ENCODE results near the gene LCK. TPM values are rescaled to one million over a fixed set of nuclear protein-coding genes. Genes with fewer than 3 reads are reported as not detected.
"Not testable (repeated sequence)": the region's sequence is repeated elsewhere in the genome, so short reads cannot be mapped to it uniquely, and the experiment has no call there.

Gene LCK
- polyA plus RNA-seq, 2 donors = 2.3 to 2.4 TPM

DNA sequence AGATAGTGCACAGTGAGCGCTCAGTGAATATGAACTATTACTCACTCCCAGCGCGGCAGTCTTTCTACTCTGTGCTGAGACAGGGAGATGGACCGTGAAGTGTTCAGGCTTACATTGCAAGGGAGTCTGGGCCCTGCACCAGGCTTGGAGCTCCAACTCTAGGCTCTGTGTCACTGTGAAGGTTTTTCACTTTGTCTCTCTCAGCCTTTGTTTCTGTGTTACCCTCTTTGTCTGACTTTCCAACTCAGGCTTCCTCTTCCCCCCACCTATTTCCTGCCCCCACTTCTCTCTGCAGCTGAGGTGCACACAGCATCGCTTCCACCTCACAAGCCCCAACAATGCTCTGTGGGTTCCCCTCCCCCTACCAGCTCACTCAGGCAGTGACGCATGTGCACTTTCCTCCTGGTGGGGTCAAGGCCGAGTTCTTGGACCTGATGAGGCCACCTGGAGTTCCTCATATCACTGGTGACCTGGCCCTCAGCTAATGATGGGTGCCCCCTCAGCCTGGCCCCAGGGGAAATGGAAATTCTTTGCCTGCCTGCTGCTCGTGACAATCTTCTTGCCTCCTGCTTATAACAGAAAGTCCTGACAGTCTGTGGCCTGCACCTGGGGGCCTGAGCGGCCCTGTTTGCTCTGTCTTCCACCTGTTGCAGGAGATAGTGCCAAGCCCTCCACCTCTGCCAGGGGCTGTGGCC lies 1.1 kb upstream of the LCK start:
- Histone ChIP-seq H3K27me3 (ENCODE audit: control insufficient read depth in 1 of 2, insufficient read depth in 2 of 2, low read length in 2 of 2) (no peaks in the 10 kb centered on the region), H3K36me3 (ENCODE audit: control insufficient read depth in 2 of 2, insufficient read depth in 2 of 2, low read length in 1 of 2) (no peaks in the 10 kb centered on the region), H3K9me3 (ENCODE audit: control insufficient read depth in 2 of 2, insufficient read depth in 1 of 2, low read depth in 1 of 2, low read length in 1 of 2) (peaks cover 0 to 3% of the 10 kb centered on the region in 2 donors), H3K4me1 (ENCODE audit: control insufficient read depth in 2 of 2, insufficient read depth in 2 of 2, low read length in 1 of 2) (peaks cover 0 to 5% of the 10 kb centered on the region in 2 donors), H3K4me3 (ENCODE audit: low read depth in 1 of 2, low read length in 2 of 2) (no peak overlapping the region), H3K27ac (ENCODE audit: low read depth in 2 of 2, low read length in 1 of 2) (peak overlapping the region; percentile 43 to 69)
- 58 to 65% methylated on average over 9 of the region's 9 CpGs for WGBS, 2 donors

DNA sequence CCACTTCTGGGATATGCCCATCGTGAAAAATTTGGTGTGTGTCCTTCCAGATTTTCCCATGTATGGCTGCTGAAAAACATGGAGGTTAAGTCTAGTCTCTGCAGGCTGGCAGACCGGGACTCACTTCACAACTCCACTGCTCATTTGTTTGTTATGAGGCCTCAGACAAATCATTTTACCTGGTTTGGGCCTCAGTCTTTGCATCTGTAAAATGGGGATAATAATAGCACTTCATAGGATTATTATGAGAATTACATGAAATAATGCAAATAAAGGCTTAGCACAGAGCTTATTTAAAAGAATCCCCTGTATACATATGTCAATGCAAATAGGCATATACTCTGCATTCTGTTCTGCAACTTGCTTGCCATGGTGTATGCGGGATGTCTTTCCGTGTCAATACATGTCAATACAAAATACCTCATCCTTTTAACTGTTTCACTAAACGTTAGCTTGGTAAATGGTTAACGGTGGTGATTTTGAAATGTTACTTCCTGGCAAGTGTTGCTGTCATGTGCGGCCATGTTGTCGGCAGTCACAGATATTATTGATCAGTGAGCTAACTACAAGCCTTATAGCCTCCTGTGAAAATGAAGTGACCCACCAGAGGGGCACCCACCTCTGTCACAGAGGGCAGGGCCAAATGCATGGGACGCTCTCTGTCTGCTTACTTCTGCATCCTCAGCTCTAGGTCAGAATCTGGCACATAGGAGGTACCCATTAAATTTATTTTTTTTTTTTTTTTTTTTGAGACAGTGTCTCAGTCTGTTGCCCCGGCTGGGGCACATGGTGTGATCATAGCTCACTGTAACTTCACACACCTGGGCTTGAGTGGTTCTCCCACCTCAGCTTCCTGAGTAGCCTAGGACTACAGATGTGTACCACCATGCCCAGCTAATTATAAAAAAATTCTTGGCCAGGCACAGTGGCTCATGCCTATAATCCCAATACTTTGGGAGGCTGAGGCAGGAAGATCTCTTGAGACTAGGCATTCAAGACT lies 4.3 kb downstream of the LCK start:
- WGBS, 2 donors = 75 to 79% methylated on average over 10 of the region's 10 CpGs
- no peaks in the 10 kb centered on the region for H3K9me3 ChIP-seq (ENCODE audit: control insufficient read depth in 2 of 2, insufficient read depth in 1 of 2, low read depth in 1 of 2, low read length in 1 of 2)

DNA sequence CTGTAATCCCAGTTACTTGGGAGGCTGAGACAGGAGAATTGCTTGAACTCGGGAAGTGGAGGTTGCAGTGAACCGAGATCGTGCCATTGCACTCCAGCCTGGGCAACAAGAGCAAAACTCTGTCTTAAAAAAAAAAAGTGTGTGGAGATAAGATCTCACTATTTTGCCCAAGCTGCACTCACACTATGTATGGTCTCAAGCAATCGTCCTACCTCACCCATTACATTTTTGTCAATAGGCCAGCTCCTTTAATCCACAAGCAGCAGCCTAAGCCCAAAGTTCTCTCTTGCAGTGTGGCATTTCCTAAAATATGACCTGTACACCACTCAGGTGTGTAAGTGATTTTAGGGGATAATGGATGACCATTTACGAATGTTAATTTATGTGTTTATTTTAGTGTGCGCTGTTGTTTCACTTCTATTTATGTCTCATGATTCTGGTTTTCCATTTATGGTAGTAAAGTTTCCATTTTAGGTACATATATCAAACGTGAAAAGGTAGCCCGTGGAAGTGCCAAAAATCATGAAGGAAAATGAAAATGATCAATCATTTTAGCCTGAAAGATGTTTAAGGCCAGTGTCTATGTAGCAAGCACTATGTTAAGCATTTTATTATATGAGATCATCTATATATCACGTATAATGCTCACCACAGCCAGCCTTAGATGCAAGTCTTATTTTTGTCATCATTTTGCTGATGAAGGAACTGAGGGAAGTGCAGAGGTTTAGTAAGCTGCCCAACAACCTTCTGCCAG lies 5.6 kb downstream of the LCK start:
- H3K9me3 ChIP-seq (ENCODE audit: control insufficient read depth in 2 of 2, insufficient read depth in 1 of 2, low read depth in 1 of 2, low read length in 1 of 2) = no peaks in the 10 kb centered on the region
- no peak overlapping the region for H3K4me3 ChIP-seq (ENCODE audit: low read depth in 1 of 2, low read length in 2 of 2)
- WGBS, 2 donors = 63 to 68% methylated on average over 9 of the region's 9 CpGs
- H3K27me3 ChIP-seq (ENCODE audit: control insufficient read depth in 1 of 2, insufficient read depth in 2 of 2, low read length in 2 of 2) = no peaks in the 10 kb centered on the region
- H3K36me3 ChIP-seq (ENCODE audit: control insufficient read depth in 2 of 2, insufficient read depth in 2 of 2, low read length in 1 of 2) = no peaks in the 10 kb centered on the region
- no peaks in the 10 kb centered on the region for H3K4me1 ChIP-seq (ENCODE audit: control insufficient read depth in 2 of 2, insufficient read depth in 2 of 2, low read length in 1 of 2)
- no peak overlapping the region for H3K27ac ChIP-seq (ENCODE audit: low read depth in 2 of 2, low read length in 1 of 2)

More for the DNA sequence above, 4.3 kb downstream of the LCK start:
- H3K36me3 ChIP-seq (ENCODE audit: control insufficient read depth in 2 of 2, insufficient read depth in 2 of 2, low read length in 1 of 2) = no peaks in the 10 kb centered on the region
- no peak overlapping the region for H3K4me3 ChIP-seq (ENCODE audit: low read depth in 1 of 2, low read length in 2 of 2)
- H3K27ac ChIP-seq (ENCODE audit: low read depth in 2 of 2, low read length in 1 of 2) = no peak overlapping the region
- no peaks in the 10 kb centered on the region for H3K27me3 ChIP-seq (ENCODE audit: control insufficient read depth in 1 of 2, insufficient read depth in 2 of 2, low read length in 2 of 2)
- no peaks in the 10 kb centered on the region for H3K4me1 ChIP-seq (ENCODE audit: control insufficient read depth in 2 of 2, insufficient read depth in 2 of 2, low read length in 1 of 2)

DNA sequence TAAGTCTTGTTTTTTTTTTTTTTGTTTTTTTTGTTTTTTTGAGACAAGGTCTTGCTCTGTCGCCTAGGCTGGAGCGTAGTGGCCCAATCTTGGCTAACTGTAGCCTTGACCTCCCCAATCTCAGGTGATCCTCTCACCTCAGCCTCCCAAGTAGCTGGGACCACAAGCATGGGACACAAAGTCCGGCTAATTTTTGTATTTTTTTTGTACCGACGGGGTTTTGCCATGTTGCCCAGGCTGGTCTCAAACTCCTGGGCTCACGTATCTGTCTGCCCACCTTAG lies 6.1 kb downstream of the LCK start:
- Histone ChIP-seq H3K27me3 (ENCODE audit: control insufficient read depth in 1 of 2, insufficient read depth in 2 of 2, low read length in 2 of 2) (no peaks in the 10 kb centered on the region), H3K27ac (ENCODE audit: low read depth in 2 of 2, low read length in 1 of 2) (no peak overlapping the region), H3K4me3 (ENCODE audit: low read depth in 1 of 2, low read length in 2 of 2) (no peak overlapping the region), H3K4me1 (ENCODE audit: control insufficient read depth in 2 of 2, insufficient read depth in 2 of 2, low read length in 1 of 2) (no peaks in the 10 kb centered on the region), H3K9me3 (ENCODE audit: control insufficient read depth in 2 of 2, insufficient read depth in 1 of 2, low read depth in 1 of 2, low read length in 1 of 2) (no peaks in the 10 kb centered on the region), H3K36me3 (ENCODE audit: control insufficient read depth in 2 of 2, insufficient read depth in 2 of 2, low read length in 1 of 2) (no peaks in the 10 kb centered on the region)
- WGBS, 2 donors = 91 to 92% methylated on average over 6 of the region's 6 CpGs

DNA sequence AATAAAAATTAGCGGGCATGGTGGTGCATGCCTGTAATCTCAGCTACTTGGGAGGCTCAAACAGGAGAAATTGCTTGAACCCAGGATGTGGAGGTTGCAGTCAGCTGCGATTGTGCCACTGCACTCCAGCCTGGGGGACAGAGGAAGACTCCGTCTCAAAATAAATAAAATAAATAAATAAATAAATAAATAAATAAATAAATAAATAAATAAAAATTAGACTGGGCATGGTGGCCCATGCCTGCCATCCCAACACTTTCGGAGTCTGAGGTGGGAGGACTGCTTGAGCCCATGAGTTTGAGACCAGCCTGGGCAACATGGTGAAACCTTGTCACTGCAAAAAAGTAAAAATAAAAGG lies 12.2 kb downstream of the LCK start:
- H3K9me3 ChIP-seq (ENCODE audit: control insufficient read depth in 2 of 2, insufficient read depth in 1 of 2, low read depth in 1 of 2, low read length in 1 of 2); H3K4me3 ChIP-seq (ENCODE audit: low read depth in 1 of 2, low read length in 2 of 2); H3K36me3 ChIP-seq (ENCODE audit: control insufficient read depth in 2 of 2, insufficient read depth in 2 of 2, low read length in 1 of 2); H3K27me3 ChIP-seq (ENCODE audit: control insufficient read depth in 1 of 2, insufficient read depth in 2 of 2, low read length in 2 of 2); H3K27ac ChIP-seq (ENCODE audit: low read depth in 2 of 2, low read length in 1 of 2); H3K4me1 ChIP-seq (ENCODE audit: control insufficient read depth in 2 of 2, insufficient read depth in 2 of 2, low read length in 1 of 2): not testable (repeated sequence)
- WGBS, 2 donors = 94 to 95% methylated on average over 4 of the region's 4 CpGs

DNA sequence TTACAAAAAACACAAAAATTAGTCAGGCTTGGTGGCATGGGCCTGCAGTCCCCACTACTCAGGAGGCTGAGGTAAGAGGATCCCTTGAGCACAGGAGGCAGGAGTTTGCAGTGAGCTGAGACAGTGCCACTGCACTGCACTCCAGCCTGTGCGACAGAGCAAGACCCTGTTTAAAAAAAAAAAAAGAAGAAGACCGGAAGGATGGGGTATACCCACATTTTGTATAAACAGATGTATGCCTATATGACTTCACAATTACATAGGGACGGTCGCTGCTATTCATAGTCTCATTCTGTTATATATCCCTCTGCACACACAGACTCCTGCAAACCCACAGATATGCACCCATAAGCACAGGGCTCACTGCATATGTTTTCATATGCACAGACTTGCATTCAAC lies 12.7 kb downstream of the LCK start:
- Histone ChIP-seq H3K36me3 (ENCODE audit: control insufficient read depth in 2 of 2, insufficient read depth in 2 of 2, low read length in 1 of 2) (no peaks in the 10 kb centered on the region), H3K27ac (ENCODE audit: low read depth in 2 of 2, low read length in 1 of 2) (no peak overlapping the region), H3K4me3 (ENCODE audit: low read depth in 1 of 2, low read length in 2 of 2) (no peak overlapping the region), H3K4me1 (ENCODE audit: control insufficient read depth in 2 of 2, insufficient read depth in 2 of 2, low read length in 1 of 2) (no peaks in the 10 kb centered on the region), H3K27me3 (ENCODE audit: control insufficient read depth in 1 of 2, insufficient read depth in 2 of 2, low read length in 2 of 2) (no peaks in the 10 kb centered on the region), H3K9me3 (ENCODE audit: control insufficient read depth in 2 of 2, insufficient read depth in 1 of 2, low read depth in 1 of 2, low read length in 1 of 2) (no peaks in the 10 kb centered on the region)
- 57 to 78% methylated on average over 4 of the region's 4 CpGs for WGBS, 2 donors

DNA sequence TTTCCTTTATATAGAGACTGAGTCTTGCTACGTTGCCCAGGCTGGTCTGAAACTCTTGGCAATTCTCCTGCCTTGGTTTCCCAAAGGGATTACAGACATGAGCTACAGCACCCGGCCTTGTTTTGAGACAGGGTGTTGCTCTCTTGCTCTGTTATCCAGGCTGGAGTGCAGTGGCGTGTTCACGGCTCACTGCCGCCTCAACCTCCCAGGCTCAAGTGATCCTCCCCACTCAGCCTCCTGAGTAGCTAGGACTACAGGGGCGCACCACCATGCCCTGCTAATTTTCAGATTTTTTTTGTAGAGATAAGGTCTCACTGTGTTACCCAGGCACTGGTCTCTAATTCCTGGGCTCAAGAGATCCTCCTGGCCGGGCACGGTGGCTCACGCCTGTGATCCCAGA lies 14.8 kb downstream of the LCK start:
- WGBS, 2 donors = 94% methylated on average over 9 of the region's 9 CpGs

DNA sequence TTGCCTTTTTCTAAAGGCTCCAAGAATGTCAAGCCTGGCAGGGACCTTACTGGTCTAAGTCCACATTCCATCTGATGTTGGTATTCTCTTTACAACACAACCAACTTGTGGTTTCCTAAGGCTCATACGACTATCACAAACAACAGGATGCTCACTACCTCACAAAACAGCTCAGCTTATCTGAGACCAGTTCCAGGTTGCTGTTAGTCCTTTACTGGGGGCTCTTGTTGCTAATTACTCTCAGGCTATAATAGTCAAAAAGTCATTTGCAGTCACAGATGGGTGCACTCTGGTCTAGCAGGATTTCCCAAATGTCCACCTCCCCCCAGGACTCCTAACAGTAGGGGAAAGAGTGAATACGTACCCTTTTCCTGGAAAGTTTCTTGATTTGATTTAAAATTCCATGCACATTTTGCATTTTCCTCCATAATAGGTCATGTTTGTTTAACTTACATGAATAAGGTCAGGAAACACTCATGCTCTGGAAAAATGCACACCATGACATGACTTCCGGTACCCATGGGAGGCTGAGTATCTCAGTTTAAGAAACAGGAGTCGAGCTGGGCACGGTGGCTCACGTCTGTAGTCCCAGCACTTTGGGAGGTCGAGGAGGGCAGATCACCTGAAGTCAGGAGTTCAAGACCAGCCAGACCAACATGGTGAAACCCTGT lies 16.0 kb downstream of the LCK start:
- no peaks in the 10 kb centered on the region for H3K36me3 ChIP-seq (ENCODE audit: control insufficient read depth in 2 of 2, insufficient read depth in 2 of 2, low read length in 1 of 2)
- no peak overlapping the region for H3K4me3 ChIP-seq (ENCODE audit: low read depth in 1 of 2, low read length in 2 of 2)
- H3K27ac ChIP-seq (ENCODE audit: low read depth in 2 of 2, low read length in 1 of 2) = peak overlapping the region in 1 of 2 donors; percentile 8
- H3K4me1 ChIP-seq (ENCODE audit: control insufficient read depth in 2 of 2, insufficient read depth in 2 of 2, low read length in 1 of 2) = no peaks in the 10 kb centered on the region
- no peaks in the 10 kb centered on the region for H3K9me3 ChIP-seq (ENCODE audit: control insufficient read depth in 2 of 2, insufficient read depth in 1 of 2, low read depth in 1 of 2, low read length in 1 of 2)
- WGBS, 2 donors = 63 to 65% methylated on average over 7 of the region's 7 CpGs
- no peaks in the 10 kb centered on the region for H3K27me3 ChIP-seq (ENCODE audit: control insufficient read depth in 1 of 2, insufficient read depth in 2 of 2, low read length in 2 of 2)

More for the DNA sequence above, 14.8 kb downstream of the LCK start:
- H3K27ac ChIP-seq (ENCODE audit: low read depth in 2 of 2, low read length in 1 of 2) = no peak overlapping the region
- H3K9me3 ChIP-seq (ENCODE audit: control insufficient read depth in 2 of 2, insufficient read depth in 1 of 2, low read depth in 1 of 2, low read length in 1 of 2) = no peaks in the 10 kb centered on the region
- no peaks in the 10 kb centered on the region for H3K4me1 ChIP-seq (ENCODE audit: control insufficient read depth in 2 of 2, insufficient read depth in 2 of 2, low read length in 1 of 2)
- H3K36me3 ChIP-seq (ENCODE audit: control insufficient read depth in 2 of 2, insufficient read depth in 2 of 2, low read length in 1 of 2) = no peaks in the 10 kb centered on the region
- no peak overlapping the region for H3K4me3 ChIP-seq (ENCODE audit: low read depth in 1 of 2, low read length in 2 of 2)
- no peaks in the 10 kb centered on the region for H3K27me3 ChIP-seq (ENCODE audit: control insufficient read depth in 1 of 2, insufficient read depth in 2 of 2, low read length in 2 of 2)

DNA sequence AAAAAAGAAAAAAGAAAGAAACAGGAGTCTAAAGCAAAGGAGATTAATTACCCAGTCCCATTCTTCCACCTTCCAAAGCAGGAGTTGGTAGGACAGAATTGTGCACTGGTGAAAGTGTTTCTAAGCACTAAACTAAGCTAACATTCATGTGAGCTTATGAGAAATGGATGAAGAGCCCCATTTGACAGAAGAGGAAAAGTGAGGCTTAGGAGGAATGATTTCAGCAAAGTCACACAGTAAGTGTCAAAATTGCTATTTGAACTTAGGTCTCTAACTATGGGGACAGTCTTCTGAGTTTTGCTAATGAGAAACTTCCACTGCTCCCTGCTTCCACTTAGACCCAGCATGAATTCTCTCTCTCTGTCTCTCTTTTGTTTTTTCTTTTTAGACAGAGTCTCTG lies 18.7 kb downstream of the LCK start:
- H3K27ac ChIP-seq (ENCODE audit: low read depth in 2 of 2, low read length in 1 of 2) = no peak overlapping the region
- H3K9me3 ChIP-seq (ENCODE audit: control insufficient read depth in 2 of 2, insufficient read depth in 1 of 2, low read depth in 1 of 2, low read length in 1 of 2) = no peaks in the 10 kb centered on the region
- no peaks in the 10 kb centered on the region for H3K4me1 ChIP-seq (ENCODE audit: control insufficient read depth in 2 of 2, insufficient read depth in 2 of 2, low read length in 1 of 2)

More for the DNA sequence above, 18.7 kb downstream of the LCK start:
- H3K4me3 ChIP-seq (ENCODE audit: low read depth in 1 of 2, low read length in 2 of 2) = no peak overlapping the region
- no peaks in the 10 kb centered on the region for H3K36me3 ChIP-seq (ENCODE audit: control insufficient read depth in 2 of 2, insufficient read depth in 2 of 2, low read length in 1 of 2)
- H3K27me3 ChIP-seq (ENCODE audit: control insufficient read depth in 1 of 2, insufficient read depth in 2 of 2, low read length in 2 of 2) = no peaks in the 10 kb centered on the region

Measured in esophagus (tissue), 2 donors.